H7 (cell line): ENCODE results near the gene EFNA5. TPM values are rescaled to one million over a fixed set of nuclear protein-coding genes. Genes with fewer than 3 reads are reported as not detected.
"Not testable (repeated sequence)": the region's sequence is repeated elsewhere in the genome, so short reads cannot be mapped to it uniquely, and the experiment has no call there.

Source experiments
- DNase-seq: peaks from one replicate; pipeline ENCODE4 v3.0.0; 2012
- H3K27me3 ChIP-seq: 2 replicates; pipeline ENCODE4 v1.6.0; 2011; ENCODE audit warnings: mild to moderate bottlenecking, low read length; ENCODE audit not compliant: control insufficient read depth, insufficient read depth
- H3K36me3 ChIP-seq: replicated peaks from 2 replicates; pipeline ENCODE4 v1.5.1; 2011; ENCODE audit warnings: low read length; ENCODE audit not compliant: control insufficient read depth, insufficient read depth
- H3K4me3 ChIP-seq: 2 replicates; pipeline ENCODE4 v1.5.1; 2011; ENCODE audit warnings: low read depth, mild to moderate bottlenecking, control low read depth, low read length, moderate library complexity; ENCODE audit not compliant: insufficient read depth
- total RNA-seq: library from RNA; depleted of rRNA; stranded (reverse); fragments of >200 nt; shearing (Covaris generic); gene quantifications from 2 replicates; pipeline ENCODE4 v1.2.3, GENCODE V29; 2014

Gene EFNA5
- total RNA-seq, 1 experiment from 2014 or later: 5.3 TPM

DNA sequence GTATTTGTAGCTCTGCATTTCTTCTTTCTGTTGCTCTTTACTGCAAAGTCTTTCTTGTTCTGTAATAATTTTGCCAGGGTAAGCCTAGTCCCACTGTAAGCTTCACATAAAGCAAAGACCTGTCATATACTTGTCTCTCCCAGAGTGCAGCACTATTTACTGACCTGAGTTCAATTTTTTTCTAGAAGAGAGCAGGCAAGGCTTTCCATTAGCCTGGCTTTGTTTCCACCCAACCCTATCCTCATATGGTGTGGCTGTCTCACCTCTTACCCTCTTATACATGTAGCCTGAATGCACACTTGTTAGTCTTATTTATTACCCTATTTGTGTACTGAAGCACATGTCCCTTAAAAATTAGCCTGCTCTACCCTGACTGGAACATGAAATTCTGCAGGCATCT, 170.4 kb downstream of the EFNA5 start:
- DNase-seq: no peak
- H3K27me3 ChIP-seq: no peaks in the 10 kb centered on the region
- no peak overlapping the region for H3K4me3 ChIP-seq
- H3K36me3 ChIP-seq: no peaks in the 10 kb centered on the region

GRCh38 chr5:107499776-107500175, 171.0 kb downstream of the EFNA5 start:
- Histone ChIP-seq H3K27me3 (no peaks in the 10 kb centered on the region), H3K4me3 (no peak overlapping the region), H3K36me3 (no peaks in the 10 kb centered on the region)
- no peak for DNase-seq

DNA sequence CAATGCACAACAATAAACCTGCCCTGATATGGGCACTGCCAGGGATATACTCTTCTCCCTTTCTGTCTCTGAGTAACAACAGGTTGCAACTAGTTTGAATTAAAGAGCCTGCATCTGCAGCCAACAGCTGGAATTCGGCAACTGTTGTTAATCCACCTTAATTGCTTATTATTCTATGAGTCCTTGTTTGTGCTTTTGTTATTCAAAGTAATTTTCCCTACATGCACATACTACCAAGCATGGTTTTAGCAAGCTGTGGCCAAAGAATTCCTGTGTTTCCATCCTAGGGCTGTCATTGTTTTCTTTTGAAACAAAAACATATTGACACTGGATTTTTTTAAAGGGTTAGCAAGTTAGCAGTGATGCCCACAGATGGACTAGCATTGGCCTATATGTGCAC, 171.5 kb downstream of the EFNA5 start:
- Histone ChIP-seq H3K36me3 (no peaks in the 10 kb centered on the region), H3K27me3 (no peaks in the 10 kb centered on the region), H3K4me3 (no peak overlapping the region)
- DNase-seq: no peak

- no peak for DNase-seq
- Histone ChIP-seq H3K4me3 (no peak overlapping the region), H3K36me3 (no peaks in the 10 kb centered on the region), H3K27me3 (no peaks in the 10 kb centered on the region)
Observed at GRCh38 chr5:107496466-107496865, 174.3 kb downstream of the EFNA5 start.

- not testable (repeated sequence) for DNase-seq, H3K27me3 ChIP-seq, H3K4me3 ChIP-seq, H3K36me3 ChIP-seq
Observed at GRCh38 chr5:107494129-107494528, 176.6 kb downstream of the EFNA5 start.

GRCh38 chr5:107487056-107487542, 183.6 kb downstream of the EFNA5 start:
- Histone ChIP-seq H3K36me3 (no peaks in the 10 kb centered on the region), H3K27me3 (no peaks in the 10 kb centered on the region), H3K4me3 (no peak overlapping the region)
- no peak for DNase-seq

GRCh38 chr5:107486489-107486888, 184.2 kb downstream of the EFNA5 start:
- no peaks in the 10 kb centered on the region for H3K36me3 ChIP-seq
- H3K4me3 ChIP-seq: no peak overlapping the region
- no peak for DNase-seq
- no peaks in the 10 kb centered on the region for H3K27me3 ChIP-seq

- Histone ChIP-seq H3K4me3 (no peak overlapping the region), H3K27me3 (no peaks in the 10 kb centered on the region), H3K36me3 (no peaks in the 10 kb centered on the region)
- DNase-seq: no peak
Observed at GRCh38 chr5:107485184-107485583, 185.6 kb downstream of the EFNA5 start.

GRCh38 chr5:107484281-107484680, 186.5 kb downstream of the EFNA5 start:
- Histone ChIP-seq H3K27me3 (no peaks in the 10 kb centered on the region), H3K36me3 (no peaks in the 10 kb centered on the region), H3K4me3 (no peak overlapping the region)
- DNase-seq: no peak

- Histone ChIP-seq H3K36me3 (no peaks in the 10 kb centered on the region), H3K27me3 (no peaks in the 10 kb centered on the region), H3K4me3 (no peak overlapping the region)
- no peak for DNase-seq
Observed at GRCh38 chr5:107483231-107484024, 187.3 kb downstream of the EFNA5 start.

GRCh38 chr5:107478068-107478641, 192.6 kb downstream of the EFNA5 start:
- H3K36me3 ChIP-seq: no peaks in the 10 kb centered on the region
- no peaks in the 10 kb centered on the region for H3K27me3 ChIP-seq
- H3K4me3 ChIP-seq: no peak overlapping the region
- no peak for DNase-seq

- Histone ChIP-seq H3K4me3 (no peak overlapping the region), H3K36me3 (no peaks in the 10 kb centered on the region), H3K27me3 (no peaks in the 10 kb centered on the region)
- DNase-seq: no peak
Observed at GRCh38 chr5:107477492-107477891, 193.2 kb downstream of the EFNA5 start.

GRCh38 chr5:107476783-107477182, 194.0 kb downstream of the EFNA5 start:
- no peak for DNase-seq
- H3K4me3 ChIP-seq: no peak overlapping the region
- no peaks in the 10 kb centered on the region for H3K27me3 ChIP-seq
- no peaks in the 10 kb centered on the region for H3K36me3 ChIP-seq

GRCh38 chr5:107474716-107475489, 195.8 kb downstream of the EFNA5 start:
- H3K4me3 ChIP-seq: no peak overlapping the region
- no peaks in the 10 kb centered on the region for H3K27me3 ChIP-seq
- H3K36me3 ChIP-seq: no peaks in the 10 kb centered on the region
- no peak for DNase-seq

DNA sequence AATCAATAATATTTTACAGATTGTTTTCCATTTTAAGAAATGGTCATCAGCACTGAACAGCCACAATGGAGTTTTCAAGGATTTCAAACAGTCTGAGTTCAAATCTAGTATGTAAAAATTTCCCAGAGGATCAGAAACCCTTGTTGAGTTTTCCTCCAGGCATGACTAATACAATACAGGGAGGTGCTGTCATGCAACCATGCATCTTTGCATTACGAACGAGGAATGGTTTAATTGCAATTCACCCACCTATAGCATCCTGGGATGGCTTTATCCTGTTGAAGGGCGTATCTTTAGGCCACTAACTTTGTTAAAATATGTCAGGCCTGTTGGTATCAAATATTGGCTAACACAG, 196.4 kb downstream of the EFNA5 start:
- Histone ChIP-seq H3K36me3 (no peaks in the 10 kb centered on the region), H3K4me3 (no peak overlapping the region), H3K27me3 (no peaks in the 10 kb centered on the region)
- DNase-seq: no peak
